ENCODE data around the gene PCDH1.
"Not testable (repeated sequence)": the region's sequence is repeated elsewhere in the genome, so short reads cannot be mapped to it uniquely, and the experiment has no call there.

PCDH1 gene

DNA sequence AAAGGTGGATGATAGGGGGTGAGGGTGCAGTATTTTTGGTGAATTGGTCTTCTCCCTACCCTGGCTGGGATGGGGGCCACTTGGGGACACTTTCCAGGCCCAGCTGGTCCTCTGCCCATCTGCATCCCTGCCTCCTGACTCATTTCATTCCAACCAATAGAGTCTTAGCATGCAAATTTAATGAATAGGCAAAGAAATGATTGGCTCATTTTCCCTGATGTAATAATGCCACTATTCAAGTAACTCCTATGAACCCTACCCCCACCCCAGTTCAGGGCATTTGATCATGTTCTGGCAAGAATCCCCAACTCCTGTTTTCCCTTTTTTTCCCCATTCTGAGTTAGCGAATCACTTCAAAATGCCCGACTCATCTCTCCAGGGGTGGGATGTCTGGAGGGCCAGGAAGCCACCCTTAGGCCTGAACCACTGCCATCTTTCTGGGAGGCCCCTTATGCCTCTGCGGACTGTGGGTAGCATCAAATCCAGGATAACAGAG, 56.7 kb downstream of the PCDH1 start:
- H3K4me3 ChIP-seq (ENCODE audit: low read depth, low read length, poor library complexity, severe bottlenecking): no peak overlapping the region
- no peaks in the 10 kb centered on the region for H3K36me3 ChIP-seq (ENCODE audit: insufficient read depth, low read length)
- no peaks in the 10 kb centered on the region for H3K9me2 ChIP-seq (ENCODE audit: low read depth, low read length)
- H4K20me1 ChIP-seq (ENCODE audit: insufficient read depth, low read length): no peaks in the 10 kb centered on the region
- no peak overlapping the region for H2AFZ ChIP-seq (ENCODE audit: low read length)
- H3K27me3 ChIP-seq (ENCODE audit: insufficient read depth, low read length): 0 out of 2 replicates have a peak, but pooled peaks cover 3% of the 10 kb centered on the region
- H3K9ac ChIP-seq (ENCODE audit: low read length): no peak overlapping the region
- no peak overlapping the region for H3K27ac ChIP-seq (ENCODE audit: low read depth, low read length, poor library complexity, severe bottlenecking)
- H3K79me2 ChIP-seq (ENCODE audit: insufficient read depth, low read length): no peaks in the 10 kb centered on the region
- no peaks in the 10 kb centered on the region for H3K4me1 ChIP-seq (ENCODE audit: insufficient read depth, low read length, severe bottlenecking)
- no peaks in the 10 kb centered on the region for H3F3A ChIP-seq (ENCODE audit: insufficient read depth, low read length)
- TF ChIP-seq EZH2 (IDR thresholded peaks at IDR 0.05; ENCODE audit: borderline replicate concordance, low read length): no peak
- TF ChIP-seq, protein P1, sequence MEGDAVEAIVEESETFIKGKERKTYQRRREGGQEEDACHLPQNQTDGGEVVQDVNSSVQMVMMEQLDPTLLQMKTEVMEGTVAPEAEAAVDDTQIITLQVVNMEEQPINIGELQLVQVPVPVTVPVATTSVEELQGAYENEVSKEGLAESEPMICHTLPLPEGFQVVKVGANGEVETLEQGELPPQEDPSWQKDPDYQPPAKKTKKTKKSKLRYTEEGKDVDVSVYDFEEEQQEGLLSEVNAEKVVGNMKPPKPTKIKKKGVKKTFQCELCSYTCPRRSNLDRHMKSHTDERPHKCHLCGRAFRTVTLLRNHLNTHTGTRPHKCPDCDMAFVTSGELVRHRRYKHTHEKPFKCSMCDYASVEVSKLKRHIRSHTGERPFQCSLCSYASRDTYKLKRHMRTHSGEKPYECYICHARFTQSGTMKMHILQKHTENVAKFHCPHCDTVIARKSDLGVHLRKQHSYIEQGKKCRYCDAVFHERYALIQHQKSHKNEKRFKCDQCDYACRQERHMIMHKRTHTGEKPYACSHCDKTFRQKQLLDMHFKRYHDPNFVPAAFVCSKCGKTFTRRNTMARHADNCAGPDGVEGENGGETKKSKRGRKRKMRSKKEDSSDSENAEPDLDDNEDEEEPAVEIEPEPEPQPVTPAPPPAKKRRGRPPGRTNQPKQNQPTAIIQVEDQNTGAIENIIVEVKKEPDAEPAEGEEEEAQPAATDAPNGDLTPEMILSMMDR (IDR thresholded peaks at IDR 0.05; ENCODE audit: low read length): no peak
- no peaks in the 10 kb centered on the region for H3K9me3 ChIP-seq (ENCODE audit: low read length)
- no peak overlapping the region for H3K4me2 ChIP-seq (ENCODE audit: low read length)

DNA sequence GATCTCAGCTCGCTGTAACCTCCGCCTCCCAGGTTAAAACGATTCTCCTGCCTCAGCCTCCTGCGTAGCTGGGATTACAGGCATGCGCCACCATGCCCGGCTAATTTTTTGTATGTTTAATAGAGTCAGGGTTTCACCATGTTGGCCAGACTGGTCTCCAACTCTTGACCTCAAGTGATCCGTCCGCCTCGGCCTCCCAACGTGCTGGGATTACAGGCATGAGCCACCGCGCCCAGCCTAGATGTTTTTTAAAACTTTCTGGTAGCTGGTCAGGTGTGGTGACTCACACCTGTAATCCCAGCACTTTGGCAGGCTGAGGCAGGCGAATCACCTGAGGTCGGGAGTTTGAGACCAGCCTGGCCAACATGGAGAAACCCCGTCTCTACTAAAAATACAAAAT, 57.5 kb downstream of the PCDH1 start:
- not testable (repeated sequence) for H3K4me2 ChIP-seq (ENCODE audit: low read length); H3K9me2 ChIP-seq (ENCODE audit: low read depth, low read length); H3F3A ChIP-seq (ENCODE audit: insufficient read depth, low read length); H3K9me3 ChIP-seq (ENCODE audit: low read length); H3K36me3 ChIP-seq (ENCODE audit: insufficient read depth, low read length); H3K4me1 ChIP-seq (ENCODE audit: insufficient read depth, low read length, severe bottlenecking); H3K9ac ChIP-seq (ENCODE audit: low read length); H3K27me3 ChIP-seq (ENCODE audit: insufficient read depth, low read length); H3K4me3 ChIP-seq (ENCODE audit: low read depth, low read length, poor library complexity, severe bottlenecking); H4K20me1 ChIP-seq (ENCODE audit: insufficient read depth, low read length); H3K79me2 ChIP-seq (ENCODE audit: insufficient read depth, low read length); H2AFZ ChIP-seq (ENCODE audit: low read length); H3K27ac ChIP-seq (ENCODE audit: low read depth, low read length, poor library complexity, severe bottlenecking)

GRCh38 chr5:141817631-141818030, 60.6 kb downstream of the PCDH1 start:
- no peak overlapping the region for H3K4me3 ChIP-seq (ENCODE audit: low read depth, low read length, poor library complexity, severe bottlenecking)
- no peaks in the 10 kb centered on the region for H3F3A ChIP-seq (ENCODE audit: insufficient read depth, low read length)
- no peak overlapping the region for H3K9ac ChIP-seq (ENCODE audit: low read length)
- H3K36me3 ChIP-seq (ENCODE audit: insufficient read depth, low read length): no peaks in the 10 kb centered on the region
- no peak overlapping the region for H3K4me2 ChIP-seq (ENCODE audit: low read length)
- no peaks in the 10 kb centered on the region for H3K27me3 ChIP-seq (ENCODE audit: insufficient read depth, low read length)
- no peaks in the 10 kb centered on the region for H3K9me3 ChIP-seq (ENCODE audit: low read length)
- H3K27ac ChIP-seq (ENCODE audit: low read depth, low read length, poor library complexity, severe bottlenecking): no peak overlapping the region
- no peak for TF ChIP-seq EZH2 (IDR thresholded peaks at IDR 0.05; ENCODE audit: borderline replicate concordance, low read length)
- TF ChIP-seq, protein P1 (IDR thresholded peaks at IDR 0.05; ENCODE audit: low read length): no peak
- H3K79me2 ChIP-seq (ENCODE audit: insufficient read depth, low read length): no peaks in the 10 kb centered on the region
- H4K20me1 ChIP-seq (ENCODE audit: insufficient read depth, low read length): no peaks in the 10 kb centered on the region
- no peak overlapping the region for H2AFZ ChIP-seq (ENCODE audit: low read length)
- H3K4me1 ChIP-seq (ENCODE audit: insufficient read depth, low read length, severe bottlenecking): no peaks in the 10 kb centered on the region
- H3K9me2 ChIP-seq (ENCODE audit: low read depth, low read length): no peaks in the 10 kb centered on the region

DNA sequence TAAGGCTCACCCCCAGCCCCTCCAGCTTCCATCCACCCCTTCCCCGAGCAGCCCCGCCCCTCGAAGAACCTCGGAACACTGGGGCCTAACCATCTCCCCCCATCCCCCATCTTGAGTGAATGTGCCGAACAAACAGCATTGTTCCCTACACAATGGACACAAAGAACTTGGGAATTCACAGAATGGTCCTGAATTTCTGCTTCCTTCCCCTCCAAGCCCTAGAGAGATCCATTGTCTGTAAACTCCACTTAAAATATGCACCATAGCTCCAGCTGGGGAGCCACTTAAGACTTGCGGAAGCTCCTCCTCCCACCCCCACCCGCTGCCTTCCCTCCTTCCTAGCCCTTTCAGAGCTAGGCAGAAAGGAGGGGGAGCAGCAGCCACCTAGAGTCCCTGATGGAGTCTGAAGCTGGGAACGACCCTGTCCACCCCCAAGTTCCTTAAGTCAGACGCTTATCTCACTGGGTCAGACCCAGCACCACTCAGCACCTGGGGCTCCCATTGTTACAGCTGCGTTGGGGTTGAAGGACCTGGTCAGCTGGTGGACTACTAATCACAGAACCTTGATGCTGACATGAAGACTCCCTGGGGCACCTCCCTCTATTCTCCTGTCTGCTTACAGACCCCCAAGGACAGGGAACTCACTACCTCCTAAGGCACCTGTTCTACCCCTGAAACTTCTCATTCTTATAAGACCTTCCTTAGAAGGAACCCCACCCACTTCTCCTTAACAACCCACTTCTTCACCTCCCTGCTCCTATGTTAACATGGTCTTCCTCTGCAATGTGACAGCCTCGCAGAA, 61.4 kb downstream of the PCDH1 start:
- no peaks in the 10 kb centered on the region for H4K20me1 ChIP-seq (ENCODE audit: insufficient read depth, low read length)
- no peak overlapping the region for H3K9ac ChIP-seq (ENCODE audit: low read length)
- no peaks in the 10 kb centered on the region for H3K79me2 ChIP-seq (ENCODE audit: insufficient read depth, low read length)
- H3K36me3 ChIP-seq (ENCODE audit: insufficient read depth, low read length): no peaks in the 10 kb centered on the region
- H3K9me3 ChIP-seq (ENCODE audit: low read length): no peaks in the 10 kb centered on the region
- H3K27ac ChIP-seq (ENCODE audit: low read depth, low read length, poor library complexity, severe bottlenecking): no peak overlapping the region
- no peak for TF ChIP-seq EZH2 (IDR thresholded peaks at IDR 0.05; ENCODE audit: borderline replicate concordance, low read length)
- TF ChIP-seq, protein P1 (IDR thresholded peaks at IDR 0.05; ENCODE audit: low read length): no peak
- no peaks in the 10 kb centered on the region for H3F3A ChIP-seq (ENCODE audit: insufficient read depth, low read length)
- H3K27me3 ChIP-seq (ENCODE audit: insufficient read depth, low read length): no peaks in the 10 kb centered on the region
- H3K4me2 ChIP-seq (ENCODE audit: low read length): no peak overlapping the region
- H2AFZ ChIP-seq (ENCODE audit: low read length): no peak overlapping the region
- H3K4me1 ChIP-seq (ENCODE audit: insufficient read depth, low read length, severe bottlenecking): no peaks in the 10 kb centered on the region
- H3K4me3 ChIP-seq (ENCODE audit: low read depth, low read length, poor library complexity, severe bottlenecking): no peak overlapping the region
- H3K9me2 ChIP-seq (ENCODE audit: low read depth, low read length): no peaks in the 10 kb centered on the region

Data from OCI-LY1 (cell line).